Thoracic aorta (tissue), 2 donors: Measurements from ENCODE around the gene CPA3. TPM values are rescaled to one million over a fixed set of nuclear protein-coding genes. Genes with fewer than 3 reads are reported as not detected.

ENCODE experiments used
- ATAC-seq: fragments of 150-250 bp; one replicate; pipeline ENCODE4 v1.8.0; 2017; ENCODE audit warnings: low read depth; ENCODE audit not compliant: insufficient number of reproducible peaks, low FRiP score
- DNase-seq: peaks from one replicate; pipeline ENCODE4 v3.0.0-alpha.2; 2020; ENCODE audit warnings: low spot score
- H3K27ac ChIP-seq, 2 donors: fragments of 200-600 bp; sonication (generic); 1 replicate in 1 of 2; 2 replicates in 1 of 2; pipeline ENCODE4 v1.5.1; 2016; ENCODE audit warnings: mild to moderate bottlenecking in 2 of 2, moderate library complexity in 2 of 2
- H3K27me3 ChIP-seq: fragments of 200-600 bp; sonication (generic); replicated peaks from 2 replicates; pipeline ENCODE4 v1.6.0; 2016; ENCODE audit warnings: mild to moderate bottlenecking; ENCODE audit not compliant: insufficient read depth
- H3K36me3 ChIP-seq: fragments of 200-600 bp; sonication (generic); one replicate; pipeline ENCODE4 v1.5.1; 2016
- H3K4me1 ChIP-seq, 2 donors: fragments of 200-600 bp; sonication (generic); 1 replicate in 1 of 2; 2 replicates in 1 of 2; pipeline versions ENCODE4 v1.5.1 to v1.6.0; 2016; ENCODE audit warnings: low read depth in 2 of 2, mild to moderate bottlenecking in 1 of 2; ENCODE audit not compliant: control insufficient read depth in 1 of 2
- H3K4me3 ChIP-seq: fragments of 200-600 bp; sonication (generic); 2 replicates; pipeline ENCODE4 v1.5.1; 2016; ENCODE audit warnings: mild to moderate bottlenecking
- H3K9me3 ChIP-seq: fragments of 200-600 bp; sonication (generic); 2 replicates; pipeline ENCODE4 v1.5.1; 2016
- total RNA-seq, 2 donors: library from RNA; depleted of rRNA; stranded (reverse); fragments of >200 nt; gene quantifications; one replicate each; pipeline versions ENCODE4 v1.1.0 to v1.2.3, GENCODE V29; 2016
- TF ChIP-seq, protein P1 (sequence below): fragments of 200-600 bp; sonication (generic); IDR thresholded peaks from one replicate; pipeline ENCODE4 v1.5.1; 2019; ENCODE audit warnings: antibody characterized with exemption

CPA3 gene
- total RNA-seq, 2 donors from 2014 or later, result 19.5 to 31.8 TPM

DNA sequence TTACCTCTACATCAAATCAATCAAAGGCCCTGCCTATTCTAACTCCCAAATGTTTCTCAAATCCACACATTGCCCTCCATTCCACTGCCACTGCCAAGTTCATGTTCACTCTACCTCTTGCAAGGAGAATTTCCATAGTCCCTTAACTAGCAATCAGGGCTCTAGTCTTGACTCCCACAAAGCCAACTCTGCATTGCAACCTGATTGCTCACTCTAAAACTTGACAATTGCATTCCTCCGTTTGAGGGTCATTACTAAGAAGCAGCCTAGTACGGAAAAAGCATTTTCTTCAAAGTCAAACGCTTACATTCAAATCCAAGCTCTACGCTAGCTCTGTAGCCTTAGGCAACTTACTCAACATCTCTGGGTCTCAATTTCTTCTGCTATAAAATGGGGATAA lies 1.2 kb downstream of the CPA3 start:
- TF ChIP-seq, protein P1, sequence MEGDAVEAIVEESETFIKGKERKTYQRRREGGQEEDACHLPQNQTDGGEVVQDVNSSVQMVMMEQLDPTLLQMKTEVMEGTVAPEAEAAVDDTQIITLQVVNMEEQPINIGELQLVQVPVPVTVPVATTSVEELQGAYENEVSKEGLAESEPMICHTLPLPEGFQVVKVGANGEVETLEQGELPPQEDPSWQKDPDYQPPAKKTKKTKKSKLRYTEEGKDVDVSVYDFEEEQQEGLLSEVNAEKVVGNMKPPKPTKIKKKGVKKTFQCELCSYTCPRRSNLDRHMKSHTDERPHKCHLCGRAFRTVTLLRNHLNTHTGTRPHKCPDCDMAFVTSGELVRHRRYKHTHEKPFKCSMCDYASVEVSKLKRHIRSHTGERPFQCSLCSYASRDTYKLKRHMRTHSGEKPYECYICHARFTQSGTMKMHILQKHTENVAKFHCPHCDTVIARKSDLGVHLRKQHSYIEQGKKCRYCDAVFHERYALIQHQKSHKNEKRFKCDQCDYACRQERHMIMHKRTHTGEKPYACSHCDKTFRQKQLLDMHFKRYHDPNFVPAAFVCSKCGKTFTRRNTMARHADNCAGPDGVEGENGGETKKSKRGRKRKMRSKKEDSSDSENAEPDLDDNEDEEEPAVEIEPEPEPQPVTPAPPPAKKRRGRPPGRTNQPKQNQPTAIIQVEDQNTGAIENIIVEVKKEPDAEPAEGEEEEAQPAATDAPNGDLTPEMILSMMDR, result no peak
- no peaks in the 10 kb centered on the region for H3K27me3 ChIP-seq
- H3K27ac ChIP-seq, result no peak overlapping the region
- no peak for DNase-seq
- ATAC-seq, result no peak
- no peaks in the 10 kb centered on the region for H3K4me1 ChIP-seq
- H3K36me3 ChIP-seq, result no peaks in the 10 kb centered on the region
- no peaks in the 10 kb centered on the region for H3K9me3 ChIP-seq
- H3K4me3 ChIP-seq, result no peak overlapping the region

DNA sequence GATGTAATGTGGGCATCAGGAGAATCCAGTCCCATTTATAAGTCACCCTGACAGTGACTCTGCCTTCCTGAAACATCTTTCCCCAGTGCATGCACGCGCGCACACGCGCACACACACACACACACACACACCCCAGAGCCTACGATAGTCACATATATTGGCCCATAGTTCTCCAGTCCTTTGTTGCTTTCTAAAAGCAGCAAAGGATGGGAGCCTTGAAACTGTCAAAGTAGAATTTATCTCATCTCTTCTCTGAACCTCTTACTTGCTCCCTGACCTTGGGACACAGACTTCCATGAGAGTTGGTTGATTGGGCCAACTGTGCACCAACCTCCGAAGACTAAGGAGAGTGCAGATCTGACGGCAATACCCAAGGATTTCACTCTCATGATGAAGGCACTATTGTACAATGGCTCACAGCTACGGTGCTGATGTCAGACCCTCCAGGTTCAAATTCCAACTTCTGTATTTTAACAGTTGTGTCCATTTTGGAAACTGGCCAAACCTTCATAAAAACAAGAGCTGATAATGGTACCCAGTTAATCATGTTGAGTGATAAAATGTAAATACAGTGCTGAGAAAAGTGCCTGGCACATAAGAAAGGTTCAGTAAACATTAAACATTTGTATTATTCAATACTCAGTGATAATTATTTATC lies 8.3 kb downstream of the CPA3 start:
- Histone ChIP-seq H3K27me3 (no peaks in the 10 kb centered on the region), H3K27ac (no peak overlapping the region), H3K36me3 (no peaks in the 10 kb centered on the region), H3K9me3 (no peaks in the 10 kb centered on the region), H3K4me1 (no peaks in the 10 kb centered on the region), H3K4me3 (no peak overlapping the region)
- DNase-seq (no peak), ATAC-seq (no peak)
- TF ChIP-seq, protein P1, result no peak

DNA sequence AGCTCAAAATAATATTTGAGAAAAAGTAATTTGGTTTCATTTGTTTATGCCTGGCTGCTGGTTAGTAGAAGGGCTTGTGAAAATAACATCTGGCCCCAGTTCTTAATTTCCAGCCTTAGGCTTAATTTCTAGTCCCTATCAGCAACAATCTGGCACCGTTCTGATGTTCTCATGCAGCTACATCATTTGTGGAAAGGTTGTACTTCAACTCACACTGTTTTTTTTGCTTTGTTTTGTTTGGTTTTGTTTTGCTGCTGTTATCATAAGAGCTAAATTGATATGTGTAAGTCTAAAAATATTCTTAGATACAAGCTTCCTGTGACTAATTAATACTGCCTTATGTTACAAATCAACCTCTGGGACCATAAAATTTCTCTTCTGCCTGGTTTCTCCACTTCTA lies 8.9 kb downstream of the CPA3 start:
- no peaks in the 10 kb centered on the region for H3K27me3 ChIP-seq
- H3K36me3 ChIP-seq, result no peaks in the 10 kb centered on the region
- no peak overlapping the region for H3K4me3 ChIP-seq
- H3K4me1 ChIP-seq, result no peaks in the 10 kb centered on the region
- DNase-seq, result no peak
- no peaks in the 10 kb centered on the region for H3K9me3 ChIP-seq
- ATAC-seq, result no peak
- TF ChIP-seq, protein P1, result no peak
- H3K27ac ChIP-seq, result no peak overlapping the region

DNA sequence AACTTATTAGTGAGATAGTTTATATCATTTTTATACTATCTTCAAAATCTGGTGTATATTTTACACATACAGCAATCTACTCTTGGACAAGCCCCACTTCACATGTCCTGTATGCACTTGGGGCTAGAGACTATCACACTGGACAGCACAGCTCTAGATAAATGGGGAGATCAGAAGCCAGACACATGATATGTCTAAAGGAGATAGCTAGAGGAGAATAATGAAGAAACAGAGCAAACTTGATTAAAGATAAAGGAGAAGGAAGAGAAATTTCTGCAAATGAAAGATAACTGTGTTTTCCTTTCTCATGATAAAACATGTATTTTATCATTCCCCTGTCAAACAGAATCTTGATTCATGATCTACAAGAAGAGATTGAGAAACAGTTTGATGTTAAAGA lies 13.0 kb downstream of the CPA3 start:
- Histone ChIP-seq H3K9me3 (no peaks in the 10 kb centered on the region), H3K4me1 (no peaks in the 10 kb centered on the region), H3K36me3 (no peaks in the 10 kb centered on the region), H3K4me3 (no peak overlapping the region), H3K27me3 (no peaks in the 10 kb centered on the region), H3K27ac (no peak overlapping the region)
- TF ChIP-seq, protein P1, result no peak
- ATAC-seq, result no peak
- DNase-seq, result no peak

DNA sequence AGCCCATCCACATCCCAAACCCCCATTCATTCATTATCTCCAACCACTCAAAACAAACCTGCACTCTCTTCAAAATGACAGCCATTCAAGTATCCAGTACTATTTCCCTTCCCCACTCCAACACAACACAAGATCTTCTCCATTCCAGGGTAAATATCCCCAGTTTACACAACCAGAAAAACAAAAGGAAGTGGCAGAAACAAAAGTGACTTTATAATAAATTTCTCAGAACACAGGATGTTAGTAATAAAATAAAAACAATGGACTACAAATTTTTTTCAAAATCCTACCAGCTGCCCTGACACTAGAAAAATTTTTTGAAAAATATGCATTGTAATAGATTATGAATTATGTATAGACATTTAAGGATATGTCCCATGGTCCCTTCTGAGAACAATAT lies 14.2 kb downstream of the CPA3 start:
- no peaks in the 10 kb centered on the region for H3K27me3 ChIP-seq
- H3K4me3 ChIP-seq, result no peak overlapping the region
- no peak overlapping the region for H3K27ac ChIP-seq
- no peaks in the 10 kb centered on the region for H3K9me3 ChIP-seq
- no peaks in the 10 kb centered on the region for H3K36me3 ChIP-seq
- no peak for ATAC-seq
- TF ChIP-seq, protein P1, result no peak
- no peaks in the 10 kb centered on the region for H3K4me1 ChIP-seq
- DNase-seq, result no peak
